ENCODE results near the gene KLHL4.

- no peak for TF ChIP-seq EP300 (IDR thresholded peaks at IDR 0.05)
- no peak for TF ChIP-seq CTCF (IDR thresholded peaks at IDR 0.05)
- TF ChIP-seq POLR2A (IDR thresholded peaks at IDR 0.05): no peak
Observed at GRCh38 chrX:87710580-87710979, 193.0 kb downstream of the KLHL4 start.
